Measurements from ENCODE around the gene CHML.

GRCh38 chr1:241635556-241636152 lies 4.5 kb downstream of the CHML start:
- TF ChIP-seq POLR2A (IDR thresholded peaks at IDR 0.05; ENCODE audit: low read length) (no peak), GATA1 (IDR thresholded peaks at IDR 0.05; ENCODE audit: low read depth, low read length) (no peak)
